HCT116 (cell line): ENCODE measurements around the gene RAPGEF2. TPM values are rescaled to one million over a fixed set of nuclear protein-coding genes. Genes with fewer than 3 reads are reported as not detected.

ENCODE experiments used
- ATAC-seq: fragments of 200-7000 bp; cut with Tn5 transposase; 2 replicates; pipeline ENCODE4 v1.9.1; 2020; ENCODE audit warnings: mild to moderate bottlenecking, moderate library complexity
- BruUV-seq: library from RNA; stranded (reverse); fragments of 400-500 nt; replicated peaks from 2 replicates; lab custom pipeline; 2021; lab: Mats Ljungman, UMichigan
- CTCF ChIA-PET: fragments of 300-600 bp; sonication (Branson Sonifier 250); formaldehyde crosslinking; loops from one replicate; lab custom pipeline; 2021; ENCODE audit warnings: antibody characterized with exemption; lab: Charles Lee
- POLR2A ChIA-PET: fragments of 300-600, 350-600 bp; sonication (Branson Sonifier 250); formaldehyde crosslinking; loops from one replicate; lab custom pipeline; 2021; ENCODE audit warnings: antibody characterized with exemption; lab: Charles Lee
- RAD21 ChIA-PET, 2 experiments: fragments of 300-600 bp; sonication (Branson Sonifier 250); formaldehyde crosslinking; loops; one replicate each; lab custom pipeline; 2023; ENCODE audit warnings: low total read pairs in 2 of 2; ENCODE audit not compliant: uncharacterized antibody in 2 of 2, unreplicated experiment in 2 of 2, low non-redundant PET in 1 of 2; lab: Charles Lee
- DNase-seq: peaks from one replicate; pipeline ENCODE4 v3.0.0-alpha.2; 2010; ENCODE audit warnings: low read depth, low spot score
- H2AFZ ChIP-seq: fragments of 200-600 bp; shearing (Covaris generic), sonication (generic); 2 replicates; pipeline ENCODE4 v1.6.1; 2017; ENCODE audit warnings: low read depth, mixed run types, mixed read lengths, antibody characterized with exemption, low read length; ENCODE audit not compliant: poor library complexity, severe bottlenecking
- H3K27ac ChIP-seq: 2 replicates; pipeline ENCODE4 v1.5.1; 2012; ENCODE audit warnings: low read depth, low read length
- H3K27me3 ChIP-seq: fragments of 200-600 bp; sonication (generic); 2 replicates; pipeline ENCODE4 v1.6.1; 2016; ENCODE audit warnings: mixed run types, low read length, mixed read lengths; ENCODE audit not compliant: insufficient read depth
- H3K36me3 ChIP-seq, 2 experiments: fragments of 200-500 bp in 1 of 2; fragments of 200-600 bp in 1 of 2; sonication (Bioruptor generic) in 1 of 2; sonication (generic) in 1 of 2; 2 replicates each; pipeline versions ENCODE4 v1.5.1 to v1.6.1; 2014 to 2016; ENCODE audit warnings: low read length in 2 of 2, inconsistent platforms in 1 of 2, mixed read lengths in 1 of 2, mixed run types in 1 of 2; ENCODE audit not compliant: insufficient read depth in 2 of 2, control insufficient read depth in 1 of 2
- H3K4me1 ChIP-seq, 2 experiments: fragments of 200-600 bp in 1 of 2; sonication (generic) in 1 of 2; 2 replicates each; pipeline versions ENCODE4 v1.5.1 to v1.6.1; 2012 to 2017; ENCODE audit warnings: low read length in 2 of 2, inconsistent platforms in 1 of 2, mild to moderate bottlenecking in 1 of 2, mixed read lengths in 1 of 2, mixed run types in 1 of 2, moderate library complexity in 1 of 2; ENCODE audit not compliant: insufficient read depth in 2 of 2, control insufficient read depth in 1 of 2
- H3K4me2 ChIP-seq: fragments of 200-600 bp; sonication (generic); 2 replicates; pipeline ENCODE4 v1.6.1; 2017; ENCODE audit warnings: mixed run types, low read length, mixed read lengths
- H3K4me3 ChIP-seq, 2 experiments: fragments of 200-600 bp in 1 of 2; sonication (generic) in 1 of 2; replicated peaks in 1 of 2; 2 replicates each; pipeline ENCODE4 v1.5.1; 2011 to 2016; ENCODE audit warnings: low read length in 2 of 2, control low read depth in 1 of 2, low read depth in 1 of 2, mild to moderate bottlenecking in 1 of 2, mixed read lengths in 1 of 2, mixed run types in 1 of 2
- H3K79me2 ChIP-seq: fragments of 200-600 bp; sonication (generic); 2 replicates; pipeline ENCODE4 v1.6.1; 2017; ENCODE audit warnings: mild to moderate bottlenecking, mixed run types, low read length, moderate library complexity, mixed read lengths; ENCODE audit not compliant: insufficient read depth
- H3K9ac ChIP-seq: fragments of 200-600 bp; sonication (generic); 2 replicates; pipeline ENCODE4 v1.6.1; 2016; ENCODE audit warnings: low read length, mixed read lengths
- H3K9me2 ChIP-seq: fragments of 200-600 bp; sonication (generic), shearing (Covaris generic); 2 replicates; pipeline ENCODE4 v1.6.1; 2017; ENCODE audit warnings: mixed run types, mild to moderate bottlenecking, moderate library complexity; ENCODE audit not compliant: insufficient read depth
- H3K9me3 ChIP-seq, 2 experiments: fragments of 200-500 bp in 1 of 2; fragments of 200-600 bp in 1 of 2; sonication (Bioruptor generic) in 1 of 2; sonication (generic) in 1 of 2; 2 replicates each; pipeline ENCODE4 v1.6.1; 2014 to 2017; ENCODE audit warnings: low read length in 2 of 2, mixed read lengths in 2 of 2, inconsistent platforms in 1 of 2, low read depth in 1 of 2, mild to moderate bottlenecking in 1 of 2, mixed run types in 1 of 2, moderate library complexity in 1 of 2; ENCODE audit not compliant: control insufficient read depth in 1 of 2, insufficient read depth in 1 of 2
- H4K20me1 ChIP-seq: fragments of 200-600 bp; sonication (generic), shearing (Covaris generic); 2 replicates; pipeline ENCODE4 v1.6.1; 2017; ENCODE audit warnings: mixed run types, mild to moderate bottlenecking, moderate library complexity; ENCODE audit not compliant: insufficient read depth
- ATF3 ChIP-seq: IDR thresholded peaks from 2 replicates; pipeline ENCODE4 v1.6.1; 2012
- CBX3 ChIP-seq: IDR thresholded peaks from 2 replicates; pipeline ENCODE4 v1.6.1; 2012; ENCODE audit warnings: low read depth
- CTCF ChIP-seq, 3 experiments: fragments of 200-600 bp in 1 of 3; sonication (generic) in 1 of 3; IDR thresholded peaks in 2 of 3; conservative IDR thresholded peaks in 1 of 3; 2 replicates each; pipeline ENCODE4 v1.5.1; 2012 to 2017; ENCODE audit warnings: low read depth in 2 of 3, low read length in 2 of 3, antibody characterized with exemption in 1 of 3, borderline replicate concordance in 1 of 3, control low read depth in 1 of 3, mild to moderate bottlenecking in 1 of 3, mixed read lengths in 1 of 3, mixed run types in 1 of 3, moderate library complexity in 1 of 3; ENCODE audit not compliant: insufficient read depth in 1 of 3
- EGR1 ChIP-seq: IDR thresholded peaks from 2 replicates; pipeline ENCODE4 v1.6.1; 2012; ENCODE audit warnings: low read depth
- ELF1 ChIP-seq: IDR thresholded peaks from 2 replicates; pipeline ENCODE4 v1.6.1; 2012; ENCODE audit warnings: low read depth, borderline replicate concordance
- EZH2 ChIP-seq: fragments of 200-600 bp; sonication (generic); IDR thresholded peaks from 2 replicates; pipeline ENCODE4 v1.6.1; 2017; ENCODE audit warnings: antibody characterized with exemption, mixed run types
- EZH2phosphoT487 ChIP-seq: fragments of 200-600 bp; IDR thresholded peaks from 2 replicates; pipeline ENCODE4 v1.6.1; 2018; ENCODE audit warnings: antibody characterized with exemption, borderline replicate concordance
- JUND ChIP-seq: IDR thresholded peaks from 2 replicates; pipeline ENCODE4 v1.6.1; 2012
- POLR2AphosphoS5 ChIP-seq: IDR thresholded peaks from 2 replicates; pipeline ENCODE4 v1.6.1; 2011; ENCODE audit warnings: mild to moderate bottlenecking, low read depth, low read length, moderate library complexity
- RAD21 ChIP-seq: IDR thresholded peaks from 2 replicates; pipeline ENCODE4 v1.6.1; 2012; ENCODE audit warnings: low read depth, mild to moderate bottlenecking
- REST ChIP-seq: IDR thresholded peaks from 2 replicates; pipeline ENCODE4 v1.6.1; 2012; ENCODE audit warnings: low read depth
- SIN3A ChIP-seq: IDR thresholded peaks from 2 replicates; pipeline ENCODE4 v1.6.1; 2012; ENCODE audit warnings: low read depth
- TCF7L2 ChIP-seq: IDR thresholded peaks from 2 replicates; pipeline ENCODE4 v1.7.0; 2011; ENCODE audit warnings: borderline replicate concordance, inconsistent platforms; ENCODE audit not compliant: insufficient read depth, insufficient read length; ENCODE audit errors: extremely low read depth
- YY1 ChIP-seq: IDR thresholded peaks from 2 replicates; pipeline ENCODE4 v1.6.1; 2011; ENCODE audit warnings: low read length, low read depth, moderate library complexity, mild to moderate bottlenecking; ENCODE audit not compliant: insufficient replicate concordance; ENCODE audit errors: extremely low read depth
- ZFX ChIP-seq: fragments of 450-650 bp; IDR thresholded peaks from 2 replicates; pipeline ENCODE4 v1.6.1; 2017
- intact Hi-C: fragments of 100-400 bp; cut with micrococcal nuclease; formaldehyde crosslinking; loops from 2 replicates; pipeline ENCODE4 v1.10.0; 2022
- total RNA-seq: library from RNA; stranded (reverse); gene quantifications from one replicate; pipeline ENCODE4 v1.2.1, GENCODE V29; 2021; ENCODE audit not compliant: unreplicated experiment
- TF ChIP-seq, protein P1 (sequence below): IDR thresholded peaks from 2 replicates; pipeline ENCODE4 v1.6.1; 2012

RAPGEF2 gene
- total RNA-seq, 1 experiment from 2014 or later = 21.2 TPM

- intact Hi-C loops = no loop called here
- Histone ChIP-seq H3K9me3 (no peaks in the 10 kb centered on the region), H4K20me1 (no peaks in the 10 kb centered on the region), H3K4me3 (no peak overlapping the region), H3K9me2 (no peaks in the 10 kb centered on the region), H3K4me2 (no peak overlapping the region), H3K27me3 (no peaks in the 10 kb centered on the region), H3K27ac (no peak overlapping the region), H3K36me3 (no peaks in the 10 kb centered on the region), H3K4me1 (peaks cover 3 to 5% of the 10 kb centered on the region in 2 experiments; a peak in 1 of 4 replicates), H3K9ac (no peak overlapping the region), H2AFZ (no peak overlapping the region), H3K79me2 (peaks cover under 1% of the 10 kb centered on the region; the same call in 1 of the 2 replicates)
- DNase-seq = no peak
- POLR2A ChIA-PET = no interaction called here
- no peak for ATAC-seq
- TF ChIP-seq EGR1 (no peak), ATF3 (no peak), POLR2AphosphoS5 (no peak), ELF1 (no peak), TCF7L2 (no peak), SIN3A (no peak), ZFX (no peak), RAD21 (no peak), CTCF (IDR thresholded peaks at IDR 0.05 in 2 of 3, conservative IDR thresholded peaks at IDR 0.05 in 1 of 3; ENCODE audit: borderline replicate concordance in 1 of 3, insufficient read depth in 1 of 3, low read depth in 2 of 3, low read length in 2 of 3) (no peak), YY1 (no peak), REST (no peak), EZH2 (no peak), EZH2phosphoT487 (no peak), CBX3 (no peak), JUND (no peak)
- TF ChIP-seq, protein P1, sequence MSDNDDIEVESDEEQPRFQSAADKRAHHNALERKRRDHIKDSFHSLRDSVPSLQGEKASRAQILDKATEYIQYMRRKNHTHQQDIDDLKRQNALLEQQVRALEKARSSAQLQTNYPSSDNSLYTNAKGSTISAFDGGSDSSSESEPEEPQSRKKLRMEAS = no peak
- RAD21 ChIA-PET = no interaction called here
- CTCF ChIA-PET = no interaction called here
- no TSS peak for BruUV-seq
Observed at GRCh38 chr4:159148441-159148840, 45.6 kb downstream of the RAPGEF2 start.
